B cell (primary cell): ENCODE data around the gene SEC14L1. TPM values are rescaled to one million over a fixed set of nuclear protein-coding genes. Genes with fewer than 3 reads are reported as not detected.

Source experiments
- ATAC-seq: fragments of 200-7000 bp; cut with Tn5 transposase; one replicate; pipeline ENCODE4 v1.10.0; 2021; ENCODE audit warnings: low read depth, mild to moderate bottlenecking, moderate number of reproducible peaks, moderate library complexity
- CTCF ChIA-PET: fragments of 350-600 bp; sonication (Branson Sonifier 250); formaldehyde crosslinking; loops from one replicate; lab custom pipeline; 2021; ENCODE audit warnings: antibody characterized with exemption, inconsistent platforms; lab: Charles Lee
- POLR2A ChIA-PET: fragments of 350-600 bp; sonication (Branson Sonifier 250); formaldehyde crosslinking; loops from one replicate; lab custom pipeline; 2021; ENCODE audit warnings: antibody characterized with exemption; lab: Charles Lee
- DNase-seq: peaks from one replicate; pipeline ENCODE4 v3.0.0; 2013
- H2AFZ ChIP-seq: 2 replicates; pipeline ENCODE4 v1.6.1; 2012; ENCODE audit warnings: mild to moderate bottlenecking, low read depth, low read length; ENCODE audit not compliant: insufficient read depth, poor library complexity, severe bottlenecking
- H3K27ac ChIP-seq, 2 donors: 1 replicate in 1 of 2; 2 replicates in 1 of 2; pipeline ENCODE4 v1.5.1; 2012 to 2013; ENCODE audit warnings: low read length in 2 of 2, mild to moderate bottlenecking in 2 of 2, moderate library complexity in 1 of 2
- H3K27me3 ChIP-seq, 4 experiments: fragments of 200-600 bp in 1 of 4; sonication (generic) in 1 of 4; replicated peaks in 1 of 4; 1 replicate in 2 of 4; 2 replicates in 2 of 4; pipeline versions ENCODE4 v1.6.1 to v1.7.0; 2013 to 2016; ENCODE audit warnings: low read length in 3 of 4, mild to moderate bottlenecking in 2 of 4, mixed read lengths in 1 of 4, moderate library complexity in 1 of 4; ENCODE audit not compliant: insufficient read depth in 4 of 4, control insufficient read depth in 3 of 4; ENCODE audit errors: control extremely low read depth in 1 of 4
- H3K36me3 ChIP-seq, 2 experiments: replicated peaks in 1 of 2; 1 replicate in 1 of 2; 2 replicates in 1 of 2; pipeline versions ENCODE4 v1.6.1 to v1.7.1; 2013; ENCODE audit warnings: low read length in 1 of 2; ENCODE audit not compliant: insufficient read depth in 2 of 2, control insufficient read depth in 1 of 2; ENCODE audit errors: control extremely low read depth in 1 of 2, extremely low read depth in 1 of 2
- H3K4me1 ChIP-seq, 2 donors: fragments of 200-600 bp in 1 of 2; sonication (generic) in 1 of 2; 1 replicate in 1 of 2; 2 replicates in 1 of 2; pipeline versions ENCODE4 v1.5.1 to v1.6.1; 2013 to 2017; ENCODE audit warnings: low read length in 2 of 2; ENCODE audit not compliant: control insufficient read depth in 2 of 2, insufficient read depth in 2 of 2
- H3K4me2 ChIP-seq: replicated peaks from 2 replicates; pipeline ENCODE3; 2012; ENCODE audit warnings: mild to moderate bottlenecking, low read depth, low read length; ENCODE audit not compliant: poor library complexity, severe bottlenecking
- H3K4me3 ChIP-seq, 5 experiments: fragments of 200-600 bp in 1 of 5; sonication (generic) in 1 of 5; 1 replicate in 3 of 5; 2 replicates in 2 of 5; pipeline versions ENCODE4 v1.5.1 to v1.7.0; 2011 to 2016; ENCODE audit warnings: low read length in 4 of 5, mild to moderate bottlenecking in 4 of 5, low read depth in 2 of 5, control low read depth in 1 of 5, moderate library complexity in 1 of 5; ENCODE audit not compliant: insufficient read depth in 1 of 5; ENCODE audit errors: control extremely low read depth in 1 of 5, extremely low read depth in 1 of 5
- H3K79me2 ChIP-seq: fragments of 200-600 bp; sonication (generic); one replicate; pipeline ENCODE4 v1.6.0; 2016; ENCODE audit warnings: low read length; ENCODE audit not compliant: control insufficient read depth, insufficient read depth
- H3K9ac ChIP-seq: fragments of 200-600 bp; sonication (generic); 2 replicates; pipeline ENCODE4 v1.6.1; 2017; ENCODE audit warnings: mild to moderate bottlenecking, low read length, moderate library complexity
- H3K9me3 ChIP-seq, 3 donors: one replicate each; pipeline versions ENCODE4 v1.6.1 to v1.7.1; 2013; ENCODE audit warnings: low read length in 2 of 3; ENCODE audit not compliant: control insufficient read depth in 2 of 3, insufficient read depth in 1 of 3; ENCODE audit errors: control extremely low read depth in 1 of 3
- H4K20me1 ChIP-seq: 2 replicates; pipeline ENCODE4 v1.6.0; 2012; ENCODE audit warnings: mild to moderate bottlenecking, low read length; ENCODE audit not compliant: insufficient read depth, control insufficient read depth, poor library complexity, severe bottlenecking
- H3K27ac Mint-ChIP-seq: one replicate; pipeline ENCODE4 v1.8.0; 2021; ENCODE audit warnings: mixed read lengths
- H3K27me3 Mint-ChIP-seq: one replicate; pipeline ENCODE4 v1.8.0; 2021; ENCODE audit warnings: mixed read lengths
- H3K4me1 Mint-ChIP-seq: one replicate; pipeline ENCODE4 v1.8.0; 2021; ENCODE audit warnings: mixed read lengths
- H3K4me3 Mint-ChIP-seq: one replicate; pipeline ENCODE4 v1.8.0; 2021; ENCODE audit warnings: mixed read lengths
- H3K9me3 Mint-ChIP-seq: one replicate; pipeline ENCODE4 v1.8.0; 2022; ENCODE audit warnings: mixed read lengths; ENCODE audit not compliant: insufficient read depth
- EZH2 ChIP-seq: IDR thresholded peaks from 2 replicates; pipeline ENCODE4 v1.6.1; 2012; ENCODE audit warnings: borderline replicate concordance, low read depth, mild to moderate bottlenecking, moderate library complexity, low read length; ENCODE audit not compliant: insufficient read depth, poor library complexity, severe bottlenecking
- WGBS: methylation state at CpG from one replicate; pipeline ENCODE4 v1.1.5; 2013; ENCODE audit warnings: missing lambda C conversion rate; ENCODE audit not compliant: insufficient coverage; 5-methylcytosine and 5-hydroxymethylcytosine counted together
- intact Hi-C: fragments of 100-400 bp; cut with micrococcal nuclease; formaldehyde crosslinking; loops from one replicate; pipeline ENCODE4 v1.10.0; 2022
- polyA plus RNA-seq: library from polyadenylated mRNA; depleted of rRNA; stranded (reverse); fragments of >200 nt; gene quantifications from 2 replicates; pipeline ENCODE4 v1.2.3, GENCODE V29; 2012
- total RNA-seq, 2 donors: library from RNA; stranded (reverse); fragments of 120-200 nt in 1 of 2; gene quantifications; 1 replicate in 1 of 2; 2 replicates in 1 of 2; pipeline versions ENCODE4 v1.2.3 to v1.2.4, GENCODE V29; 2013 to 2022
- TF ChIP-seq, protein P1 (sequence below): fragments of 200-600 bp; IDR thresholded peaks from one replicate; pipeline ENCODE4 v1.8.0; 2022; ENCODE audit warnings: antibody characterized with exemption, mild to moderate bottlenecking

The SEC14L1 gene
- total and polyA plus RNA-seq, 2 donors (not counting 1 experiment from before 2014, with no cell fraction given), result 37.7 to 103 TPM

- intact Hi-C loops, result no loop called here
- H3K27me3 Mint-ChIP-seq, result no peaks in the 10 kb centered on the region
- no peak for DNase-seq
- H3K27ac Mint-ChIP-seq, result peak overlapping the region; percentile 41
- Histone ChIP-seq H3K4me1 (no peaks in the 10 kb centered on the region), H3K79me2 (peaks cover 91% of the 10 kb centered on the region), H3K4me3 (no peak overlapping the region), H4K20me1 (peaks cover 65% of the 10 kb centered on the region), H2AFZ (no peak overlapping the region), H3K9ac (no peak overlapping the region), H3K9me3 (peaks cover 7 to 36% (median 23%) of the 10 kb centered on the region in 3 donors), H3K27ac (no peak overlapping the region), H3K4me2 (no peak overlapping the region), H3K27me3 (no peaks in the 10 kb centered on the region), H3K36me3 (peaks cover 10 to 11% of the 10 kb centered on the region in 2 experiments)
- H3K4me1 Mint-ChIP-seq, result peaks cover 18% of the 10 kb centered on the region
- H3K9me3 Mint-ChIP-seq, result peaks cover 12% of the 10 kb centered on the region
- CTCF ChIA-PET, result no interaction called here
- TF ChIP-seq, protein P1, sequence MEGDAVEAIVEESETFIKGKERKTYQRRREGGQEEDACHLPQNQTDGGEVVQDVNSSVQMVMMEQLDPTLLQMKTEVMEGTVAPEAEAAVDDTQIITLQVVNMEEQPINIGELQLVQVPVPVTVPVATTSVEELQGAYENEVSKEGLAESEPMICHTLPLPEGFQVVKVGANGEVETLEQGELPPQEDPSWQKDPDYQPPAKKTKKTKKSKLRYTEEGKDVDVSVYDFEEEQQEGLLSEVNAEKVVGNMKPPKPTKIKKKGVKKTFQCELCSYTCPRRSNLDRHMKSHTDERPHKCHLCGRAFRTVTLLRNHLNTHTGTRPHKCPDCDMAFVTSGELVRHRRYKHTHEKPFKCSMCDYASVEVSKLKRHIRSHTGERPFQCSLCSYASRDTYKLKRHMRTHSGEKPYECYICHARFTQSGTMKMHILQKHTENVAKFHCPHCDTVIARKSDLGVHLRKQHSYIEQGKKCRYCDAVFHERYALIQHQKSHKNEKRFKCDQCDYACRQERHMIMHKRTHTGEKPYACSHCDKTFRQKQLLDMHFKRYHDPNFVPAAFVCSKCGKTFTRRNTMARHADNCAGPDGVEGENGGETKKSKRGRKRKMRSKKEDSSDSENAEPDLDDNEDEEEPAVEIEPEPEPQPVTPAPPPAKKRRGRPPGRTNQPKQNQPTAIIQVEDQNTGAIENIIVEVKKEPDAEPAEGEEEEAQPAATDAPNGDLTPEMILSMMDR, result no peak
- no peak for TF ChIP-seq EZH2
- POLR2A ChIA-PET, result no interaction called here
- 95% methylated on average over 5 of the region's 10 CpGs for WGBS
- H3K4me3 Mint-ChIP-seq, result no peak overlapping the region
- no peak for ATAC-seq
Measured at GRCh38 chr17:77174928-77175661, 34.3 kb downstream of the SEC14L1 start.

GRCh38 chr17:77177002-77177741 lies 36.4 kb downstream of the SEC14L1 start:
- Histone ChIP-seq H3K36me3 (peaks cover 9 to 10% of the 10 kb centered on the region in 2 experiments), H3K4me2 (no peak overlapping the region), H2AFZ (no peak overlapping the region), H3K27me3 (no peaks in the 10 kb centered on the region), H3K9me3 (peaks cover 2 to 36% (median 23%) of the 10 kb centered on the region in 3 donors), H3K4me3 (no peak overlapping the region), H4K20me1 (peaks cover 55% of the 10 kb centered on the region), H3K27ac (no peak overlapping the region), H3K79me2 (peaks cover 91% of the 10 kb centered on the region), H3K9ac (no peak overlapping the region), H3K4me1 (peaks cover 6 to 12% of the 10 kb centered on the region in 2 donors)
- no peak for TF ChIP-seq EZH2
- TF ChIP-seq, protein P1, result no peak
- H3K27me3 Mint-ChIP-seq, result no peaks in the 10 kb centered on the region
- no peak overlapping the region for H3K4me3 Mint-ChIP-seq
- WGBS, result no CpG with 5 or more reads among the region's 3 CpGs
- H3K4me1 Mint-ChIP-seq, result peaks cover 32% of the 10 kb centered on the region
- H3K27ac Mint-ChIP-seq, result no peak overlapping the region
- ChIA-PET CTCF (no interaction called here), POLR2A (interaction anchor here (0.5 kb wide), 1 partner anchor 472 kb away, joined by 3 read pairs; no protein-coding TSS in a partner anchor)
- intact Hi-C loops, result no loop called here
- peaks cover 12% of the 10 kb centered on the region for H3K9me3 Mint-ChIP-seq
- ATAC-seq (no peak), DNase-seq (no peak)
